GM19452 (cell line): ENCODE data around the gene ZNF552.

Experiments
- ATAC-seq: cut with Tn5 transposase; IDR thresholded peaks from one replicate; pipeline ENCODE4 v1.9.1; 2021; ENCODE audit not compliant: unreplicated experiment

Gene ZNF552

GRCh38 chr19:57779220-57779845 lies 35.4 kb downstream of the ZNF552 start:
- ATAC-seq = no peak

GRCh38 chr19:57778336-57778735 lies 36.4 kb downstream of the ZNF552 start:
- ATAC-seq = no peak

DNA sequence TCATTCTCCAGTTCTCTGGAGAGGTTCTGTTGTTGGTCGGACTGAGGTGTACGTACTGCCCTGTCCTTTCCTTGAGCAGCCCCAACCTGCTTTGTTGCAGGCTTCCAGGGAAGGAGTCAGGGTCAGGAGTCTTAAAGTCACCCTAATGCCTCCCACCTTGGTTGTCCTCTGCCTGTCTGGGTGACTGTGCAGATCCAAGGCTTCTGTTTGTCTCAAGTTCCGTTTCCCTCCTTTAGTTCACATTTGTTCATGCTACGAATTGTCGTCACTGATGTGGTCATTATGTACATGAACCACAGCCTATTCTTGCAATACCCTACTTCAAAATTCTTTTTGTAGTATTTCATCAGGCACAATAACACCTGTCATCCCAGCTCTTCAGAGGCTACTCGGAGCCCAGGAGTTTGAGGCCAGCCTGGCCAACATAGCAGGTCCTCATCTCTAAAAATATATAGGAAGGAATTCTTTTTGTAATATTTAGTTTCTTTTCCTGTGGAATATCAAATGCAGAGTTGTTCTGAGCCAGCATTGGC lies 37.9 kb downstream of the ZNF552 start:
- no peak for ATAC-seq

- ATAC-seq = no peak
These were observed 41.2 kb downstream of the ZNF552 start for GRCh38 chr19:57773488-57773887.

GRCh38 chr19:57771417-57771816 lies 43.3 kb downstream of the ZNF552 start:
- ATAC-seq = no peak

DNA sequence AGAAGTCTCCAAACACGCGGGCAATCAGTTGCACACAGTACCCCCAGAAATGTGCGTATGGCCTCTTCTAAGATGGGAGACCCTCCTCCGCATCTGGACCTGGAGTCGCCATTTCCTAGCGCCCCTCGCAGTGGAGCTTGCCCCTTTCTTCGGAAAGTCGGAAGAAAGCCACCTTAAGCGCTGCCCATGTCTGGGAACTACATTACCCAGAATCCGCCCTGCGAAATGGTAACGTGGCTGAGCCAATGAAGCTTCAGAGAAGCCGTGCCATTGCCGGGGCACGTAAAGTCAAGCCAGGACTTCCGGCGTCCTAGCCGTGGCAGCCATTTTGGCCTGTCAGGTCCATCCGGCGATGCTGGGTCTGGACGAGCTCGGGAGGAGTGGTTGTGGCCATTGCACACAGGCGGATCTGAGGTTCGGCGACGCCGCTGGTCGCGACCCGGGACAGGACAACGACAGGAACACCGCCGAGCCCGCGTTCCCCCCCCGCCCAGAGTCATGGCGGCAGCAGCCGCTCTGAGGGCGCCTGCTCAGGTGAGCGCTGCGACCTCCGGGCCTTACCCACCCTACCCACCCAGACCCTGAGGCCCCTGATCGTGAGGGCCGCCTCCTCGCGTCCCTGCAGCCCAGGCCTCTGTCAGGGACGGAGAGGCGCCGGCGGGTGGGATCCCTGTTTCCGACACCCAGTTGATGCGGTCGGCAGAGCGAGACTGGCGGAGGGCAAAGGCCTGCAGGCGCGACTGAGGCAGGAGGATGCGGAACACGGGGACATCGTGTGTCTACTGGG lies 45.2 kb downstream of the ZNF552 start, which contains the start of gene ZNF586:
Gene ZNF586 (plus strand): TSS at position 332 of the 787 bp plus-strand sequence. CDS start 167 bp downstream, at position 499.
- ATAC-seq = peak; percentile 96

DNA sequence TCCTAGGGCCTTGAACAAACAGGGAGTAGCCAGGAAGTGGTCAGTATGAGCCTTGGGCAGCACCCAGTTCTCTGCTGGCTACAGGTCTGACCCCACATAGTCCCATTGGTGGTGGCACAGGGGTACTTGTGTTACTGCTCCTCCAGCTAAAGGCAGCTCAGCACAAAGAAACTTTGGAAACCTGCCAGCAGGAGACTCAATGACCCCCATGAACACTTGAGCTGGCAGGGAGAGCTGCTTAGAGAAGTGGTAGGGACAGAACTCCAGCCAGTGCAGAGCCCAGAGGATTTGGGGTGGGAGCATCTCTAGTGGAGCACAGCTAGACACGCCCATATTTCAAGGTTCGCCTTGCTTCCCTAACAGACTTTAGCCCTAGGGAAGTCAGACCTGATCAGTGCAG lies 55.6 kb downstream of the ZNF552 start:
- ATAC-seq = no peak

- ATAC-seq = no peak
These were observed 56.8 kb downstream of the ZNF552 start for GRCh38 chr19:57757941-57758340.
